Fibroblast of skin of right quadriceps (primary cell): ENCODE measurements around the gene TRIP6.
"Not testable (repeated sequence)": the region's sequence is repeated elsewhere in the genome, so short reads cannot be mapped to it uniquely, and the experiment has no call there.

Experiments
- DNase-seq: peaks from one replicate; pipeline ENCODE4 v3.0.0-alpha.2; 2013

The TRIP6 gene

DNA sequence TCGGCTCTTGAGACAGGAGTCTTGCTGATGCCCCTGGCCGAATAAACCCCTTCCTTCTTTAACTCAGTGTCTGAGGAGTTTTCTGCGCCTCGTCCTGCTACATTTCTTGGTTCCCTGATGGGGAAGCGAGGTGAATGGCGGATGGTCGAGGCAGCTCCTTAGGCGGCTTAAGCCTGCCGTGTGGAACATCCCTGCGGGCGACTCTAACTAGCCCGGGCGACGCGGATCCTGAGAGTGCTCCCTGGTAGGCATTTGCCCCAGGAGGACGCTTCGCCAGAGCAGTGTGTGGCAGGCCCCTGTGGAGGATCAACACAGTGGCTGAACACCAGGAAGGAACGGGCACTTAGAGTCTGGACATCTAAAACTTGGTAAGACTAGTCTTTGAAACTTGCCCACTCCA lies 27.8 kb upstream of the TRIP6 start:
- no peak for DNase-seq

- no peak for DNase-seq
Observed at GRCh38 chr7:100840470-100841100, 26.6 kb upstream of the TRIP6 start.

DNA sequence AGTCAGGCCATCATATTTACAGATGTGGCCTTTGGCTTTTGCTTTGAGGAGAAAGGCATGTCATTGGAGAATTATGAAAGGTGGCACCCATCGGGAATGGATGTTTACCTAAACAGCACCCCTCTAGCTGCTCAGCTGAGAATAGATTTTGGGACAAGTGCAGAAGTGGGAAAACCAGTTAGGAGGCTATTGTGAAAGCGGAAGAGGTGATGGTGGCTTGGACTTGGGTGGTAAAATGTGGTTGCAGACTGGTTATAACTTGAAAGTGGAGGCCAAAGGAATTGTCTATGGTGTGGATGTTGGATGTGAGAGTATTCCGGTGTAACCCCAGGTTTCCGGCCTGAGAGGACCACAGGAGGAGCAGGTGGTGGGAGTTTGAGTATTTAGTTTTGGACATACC lies 19.8 kb upstream of the TRIP6 start:
- no peak for DNase-seq

DNA sequence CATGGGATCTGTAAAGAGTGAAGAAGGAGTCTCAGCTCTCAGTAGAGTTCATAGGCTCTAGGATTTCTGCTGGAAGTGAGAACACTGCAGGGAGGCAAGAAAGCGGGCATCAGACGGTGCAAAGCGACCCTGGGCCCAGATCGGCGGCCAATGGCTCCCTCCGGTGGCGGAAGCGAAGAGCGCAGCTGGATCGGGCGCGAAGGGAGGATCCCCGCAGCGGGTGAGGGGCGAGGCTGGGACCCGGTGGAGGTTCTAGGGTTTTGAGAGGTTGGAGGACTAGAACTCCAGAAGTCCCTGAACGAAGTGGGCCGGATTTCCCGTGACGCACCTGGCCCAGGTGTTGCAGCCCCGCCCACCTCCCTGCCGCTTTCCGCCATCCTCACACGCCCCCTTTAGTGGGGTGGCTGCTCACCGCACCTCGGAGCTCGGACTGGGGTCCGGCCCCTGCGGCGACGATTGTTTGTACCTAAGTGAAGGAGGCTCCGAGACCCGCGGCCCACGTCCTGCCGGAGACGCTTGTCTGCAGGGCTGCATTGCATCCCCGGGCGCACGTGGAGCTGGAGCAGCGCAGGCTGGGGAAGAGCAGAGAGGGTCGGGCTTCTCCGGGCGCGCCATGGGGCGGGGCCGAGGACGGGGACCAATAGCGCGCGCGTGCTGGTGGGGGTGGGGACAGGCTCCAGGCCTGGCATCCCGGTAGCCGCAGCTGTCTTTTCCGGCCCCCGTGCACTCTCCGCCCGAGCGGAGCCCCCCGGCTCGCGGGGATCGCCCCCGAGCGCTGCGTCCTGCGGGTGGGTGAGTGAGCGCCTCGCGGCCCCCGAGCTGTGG lies 14.9 kb upstream of the TRIP6 start, which contains the start of gene SLC12A9:
SLC12A9 (plus strand) TSS at position 666 of the 825 bp plus-strand sequence. CDS start 1,485 bp downstream, outside the sequence.
- peak; percentile 89 for DNase-seq

- DNase-seq: no peak
Observed at GRCh38 chr7:100854146-100854895, 12.9 kb upstream of the TRIP6 start.

- not testable (repeated sequence) for DNase-seq
Observed at GRCh38 chr7:100854899-100855298, 12.3 kb upstream of the TRIP6 start.

- no peak for DNase-seq
Observed at GRCh38 chr7:100855515-100855914, 11.7 kb upstream of the TRIP6 start.

DNA sequence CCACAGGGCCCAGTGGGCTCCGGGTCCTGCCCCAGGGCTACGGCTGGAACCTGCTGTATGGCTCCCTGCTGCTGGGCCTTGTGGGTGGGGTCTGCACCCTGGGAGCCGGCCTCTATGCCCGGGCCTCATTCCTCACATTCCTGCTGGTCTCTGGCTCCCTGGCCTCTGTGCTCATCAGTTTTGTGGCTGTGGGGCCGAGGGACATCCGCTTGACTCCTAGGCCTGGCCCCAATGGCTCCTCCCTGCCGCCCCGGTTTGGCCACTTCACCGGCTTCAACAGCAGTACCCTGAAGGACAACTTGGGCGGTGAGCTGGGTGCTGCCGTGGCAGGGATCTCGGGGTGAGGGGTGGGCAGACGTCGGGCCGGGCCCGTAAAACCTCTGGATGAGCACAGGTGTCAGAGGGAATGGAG lies 10.3 kb upstream of the TRIP6 start:
- no peak for DNase-seq

- DNase-seq: no peak
Observed at GRCh38 chr7:100859856-100860255, 7.3 kb upstream of the TRIP6 start.

- DNase-seq: no peak
Observed at GRCh38 chr7:100860702-100861615, 6.2 kb upstream of the TRIP6 start.

GRCh38 chr7:100861616-100861985 lies 5.6 kb upstream of the TRIP6 start:
- DNase-seq: no peak

DNA sequence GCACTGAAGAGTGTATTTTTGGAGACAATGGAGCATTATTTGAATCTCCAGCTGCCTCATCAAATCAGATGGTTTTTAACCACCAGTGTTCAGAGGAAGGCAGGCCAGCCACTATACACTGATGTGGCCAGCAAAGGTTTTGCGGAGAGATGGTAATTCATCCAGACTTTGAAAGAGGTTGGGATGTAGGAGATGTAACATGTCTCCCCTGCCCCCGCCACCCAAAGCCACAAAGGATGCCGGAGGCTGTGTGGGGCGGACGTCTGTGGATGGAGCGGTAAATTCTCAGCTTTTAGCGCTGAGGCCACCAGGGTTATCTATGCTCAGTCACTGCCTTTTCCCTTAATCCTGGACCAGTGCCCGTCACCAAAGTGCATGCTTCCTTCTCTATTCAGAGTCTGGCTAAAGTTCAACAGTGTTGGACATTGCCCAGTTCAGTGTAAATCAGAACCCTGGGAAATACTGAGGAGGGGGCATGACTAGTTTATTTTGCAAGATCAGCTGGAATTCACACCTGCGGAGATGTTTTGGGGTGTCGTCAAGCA lies 3.7 kb upstream of the TRIP6 start:
- DNase-seq: no peak

GRCh38 chr7:100864263-100864845 lies 2.8 kb upstream of the TRIP6 start:
- no peak for DNase-seq

- DNase-seq: no peak
Observed at GRCh38 chr7:100865372-100865911, 1.7 kb upstream of the TRIP6 start.

DNA sequence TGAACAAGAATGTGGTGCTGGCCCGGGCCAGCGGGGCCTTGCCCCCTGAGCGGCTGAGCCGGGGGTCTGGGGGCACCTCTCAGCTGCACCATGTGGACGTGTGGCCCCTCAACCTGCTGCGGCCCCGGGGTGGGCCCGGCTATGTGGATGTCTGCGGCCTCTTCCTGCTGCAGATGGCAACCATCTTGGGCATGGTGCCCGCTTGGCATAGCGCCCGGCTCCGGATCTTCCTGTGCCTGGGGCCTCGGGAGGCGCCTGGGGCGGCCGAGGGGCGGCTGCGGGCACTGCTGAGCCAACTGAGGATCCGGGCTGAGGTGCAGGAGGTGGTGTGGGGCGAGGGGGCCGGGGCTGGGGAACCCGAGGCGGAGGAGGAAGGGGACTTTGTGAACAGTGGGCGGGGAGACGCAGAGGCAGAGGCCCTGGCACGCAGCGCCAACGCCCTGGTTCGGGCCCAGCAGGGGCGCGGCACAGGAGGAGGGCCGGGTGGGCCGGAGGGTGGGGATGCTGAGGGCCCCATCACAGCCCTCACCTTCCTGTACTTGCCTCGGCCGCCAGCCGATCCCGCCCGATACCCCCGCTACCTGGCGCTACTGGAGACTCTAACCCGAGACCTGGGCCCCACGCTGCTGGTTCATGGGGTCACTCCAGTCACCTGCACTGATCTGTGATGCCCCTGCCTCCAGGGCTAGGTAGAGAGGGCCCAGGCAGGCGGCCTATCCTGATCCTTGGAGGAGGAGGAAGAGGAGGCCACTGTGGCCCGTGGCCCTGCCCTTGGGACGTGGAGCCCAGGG lies 1.1 kb upstream of the TRIP6 start:
- DNase-seq: no peak

DNA sequence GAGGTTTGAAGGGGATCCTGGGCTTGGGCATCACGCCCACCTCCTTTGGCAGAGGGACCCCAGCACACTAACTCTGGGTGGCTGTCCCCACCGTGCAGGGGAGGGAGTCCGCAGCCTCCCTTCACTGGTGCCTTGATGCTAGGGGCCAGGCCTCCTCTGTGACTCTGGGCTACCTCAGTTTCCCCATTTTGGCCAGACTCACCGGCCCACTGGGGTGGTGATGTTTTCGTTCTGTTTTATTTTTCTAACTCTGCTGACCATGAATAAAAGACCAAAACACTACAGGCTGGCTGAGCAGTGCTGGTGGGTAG lies 503 bp upstream of the TRIP6 start:
- no peak for DNase-seq

DNA sequence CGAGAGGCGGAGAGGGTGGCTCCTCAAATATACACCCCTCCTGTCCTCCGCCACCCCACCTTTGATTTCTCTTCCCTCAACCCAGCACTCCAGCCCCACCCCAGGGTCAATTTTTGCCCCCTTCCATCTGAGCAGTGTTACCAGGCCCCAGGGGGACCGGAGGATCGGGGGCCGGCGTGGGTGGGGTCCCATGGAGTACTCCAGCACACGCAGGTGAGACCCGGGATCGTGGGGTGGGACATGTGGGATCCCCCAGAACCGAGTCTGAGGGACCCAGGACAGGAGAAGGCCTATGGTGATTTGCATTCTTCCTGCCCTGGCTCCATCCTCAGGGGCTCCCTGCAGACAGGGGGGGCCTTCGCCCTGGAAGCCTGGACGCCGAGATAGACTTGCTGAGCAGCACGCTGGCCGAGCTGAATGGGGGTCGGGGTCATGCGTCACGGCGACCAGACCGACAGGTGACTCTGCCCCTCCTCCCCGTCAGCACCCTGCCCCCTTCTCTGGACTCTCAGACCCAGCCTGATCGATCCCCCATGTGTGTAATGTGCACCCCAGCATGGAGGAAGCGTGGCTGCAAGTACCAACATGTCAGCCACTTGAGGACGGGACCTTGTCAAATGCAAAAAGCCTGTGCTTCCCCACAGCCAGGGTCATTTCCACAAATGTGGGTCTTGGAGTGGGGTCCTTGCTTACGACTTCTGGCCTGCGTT lies 744 bp downstream of the TRIP6 start:
- no peak for DNase-seq

- no peak for DNase-seq
Observed at GRCh38 chr7:100873599-100874299, 6.6 kb downstream of the TRIP6 start.

DNA sequence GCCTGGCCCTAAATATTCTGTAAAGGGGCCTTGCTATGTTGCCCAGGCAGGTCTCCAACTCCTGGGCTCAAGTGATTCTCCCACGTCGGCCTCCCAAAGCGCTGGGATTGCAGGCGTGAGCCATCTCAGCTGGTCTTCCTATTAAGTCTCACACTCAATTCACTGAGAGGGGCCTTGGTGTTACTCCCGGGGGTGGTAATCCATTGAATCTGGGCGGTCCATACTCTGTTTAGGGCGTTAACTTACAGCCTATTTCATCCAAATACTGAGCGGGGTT lies 7.1 kb downstream of the TRIP6 start:
- no peak for DNase-seq
